BE2C (cell line): Measurements from ENCODE around the gene HSPA13.

Experiments used
- DNase-seq: peaks from one replicate; pipeline ENCODE4 v3.0.0-alpha.2; 2020
- H3K27me3 ChIP-seq: fragments of 250-450 bp; sonication (Bioruptor Pico); 2 replicates; pipeline ENCODE4 v1.5.1; 2020; ENCODE audit warnings: mild to moderate bottlenecking
- H3K36me3 ChIP-seq: fragments of 250-450 bp; sonication (Bioruptor Pico); 2 replicates; pipeline ENCODE4 v1.5.1; 2020; ENCODE audit warnings: mild to moderate bottlenecking
- H3K4me1 ChIP-seq: fragments of 250-450 bp; sonication (Bioruptor Pico); 2 replicates; pipeline ENCODE4 v1.5.1; 2020
- H3K4me3 ChIP-seq: 2 replicates; pipeline ENCODE4 v1.5.1; 2011; ENCODE audit warnings: low read depth, low read length
- H3K9me3 ChIP-seq: fragments of 250-450 bp; sonication (Bioruptor Pico); 2 replicates; pipeline ENCODE4 v1.5.1; 2020
- CTCF ChIP-seq: IDR thresholded peaks from 2 replicates; pipeline ENCODE4 v1.5.1; 2012; ENCODE audit warnings: mild to moderate bottlenecking, low read depth, low read length

The HSPA13 gene

DNA sequence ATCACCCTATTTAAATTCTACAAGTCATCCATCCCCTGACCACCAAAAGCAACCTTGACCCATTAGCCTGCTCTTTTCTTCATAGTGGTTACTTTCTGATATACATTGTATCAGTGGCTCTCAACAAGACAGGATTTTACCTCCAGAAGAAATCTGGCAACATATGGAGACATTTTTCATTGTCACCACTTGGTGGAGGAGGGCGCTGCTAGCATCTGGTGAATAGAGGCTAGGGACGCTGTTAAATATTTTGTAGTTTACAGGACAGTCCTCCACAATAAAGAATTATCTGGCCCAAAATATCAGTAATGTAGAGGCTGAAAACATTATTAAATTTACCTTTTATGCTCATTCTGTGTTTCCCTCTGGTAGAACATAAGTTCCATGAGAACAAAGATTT, 6.1 kb downstream of the HSPA13 start:
- no peak for DNase-seq
- TF ChIP-seq CTCF: peak; percentile 29; the same call in 1 of the 2 replicates

DNA sequence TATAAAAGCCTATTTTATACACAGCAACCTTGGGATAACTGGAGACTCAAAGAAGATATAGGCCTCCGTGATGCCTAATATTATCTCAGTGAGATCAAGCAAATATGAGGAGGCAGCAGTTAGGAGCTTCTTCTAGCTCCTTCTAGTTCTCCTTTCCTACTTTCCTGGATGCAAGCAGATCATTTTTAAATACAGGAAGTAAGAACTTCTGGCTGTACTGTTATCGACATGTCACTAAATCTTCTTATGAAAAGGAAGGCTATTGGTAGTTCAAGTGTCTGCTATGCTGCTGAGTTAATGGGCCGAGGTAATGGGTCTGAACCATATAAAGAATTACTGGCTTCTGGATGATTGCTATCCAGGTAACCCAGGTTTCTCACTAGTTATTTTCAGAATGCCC, 15.9 kb downstream of the HSPA13 start:
- no peak for DNase-seq
- H3K27me3 ChIP-seq: no peaks in the 10 kb centered on the region; the same call in 1 of the 2 replicates
- no peaks in the 10 kb centered on the region for H3K4me1 ChIP-seq

More for the DNA sequence above, 6.1 kb downstream of the HSPA13 start:
- H3K4me1 ChIP-seq: no peaks in the 10 kb centered on the region
- H3K36me3 ChIP-seq: peaks cover 50% of the 10 kb centered on the region
- no peaks in the 10 kb centered on the region for H3K9me3 ChIP-seq
- no peak overlapping the region for H3K4me3 ChIP-seq
- no peaks in the 10 kb centered on the region for H3K27me3 ChIP-seq

DNA sequence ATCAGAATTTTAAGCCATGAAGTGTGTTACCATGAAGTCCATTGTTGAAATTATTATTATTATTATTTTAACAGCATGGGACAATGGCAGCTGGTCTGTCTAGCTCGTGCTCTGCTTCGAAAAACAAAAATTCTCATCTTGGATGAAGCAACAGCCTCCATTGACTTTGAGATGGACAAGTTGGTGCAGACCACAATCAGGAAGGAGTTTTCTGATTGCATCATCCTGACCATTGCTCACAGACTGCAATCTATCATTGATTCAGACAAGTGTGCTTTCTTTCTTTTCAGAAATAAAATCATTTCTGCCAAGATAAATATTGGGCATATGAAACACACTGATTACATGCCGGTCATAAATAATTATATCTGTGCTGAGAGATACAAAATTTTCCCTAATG, 21.0 kb downstream of the HSPA13 start:
- no peak overlapping the region for H3K4me3 ChIP-seq
- no peak for DNase-seq
- no peak for TF ChIP-seq CTCF
- peaks cover 3% of the 10 kb centered on the region for H3K27me3 ChIP-seq
- H3K36me3 ChIP-seq: no peaks in the 10 kb centered on the region
- no peaks in the 10 kb centered on the region for H3K9me3 ChIP-seq
- no peaks in the 10 kb centered on the region for H3K4me1 ChIP-seq

More for the DNA sequence above, 15.9 kb downstream of the HSPA13 start:
- Histone ChIP-seq H3K36me3 (no peaks in the 10 kb centered on the region), H3K4me3 (no peak overlapping the region), H3K9me3 (no peaks in the 10 kb centered on the region)
- no peak for TF ChIP-seq CTCF

DNA sequence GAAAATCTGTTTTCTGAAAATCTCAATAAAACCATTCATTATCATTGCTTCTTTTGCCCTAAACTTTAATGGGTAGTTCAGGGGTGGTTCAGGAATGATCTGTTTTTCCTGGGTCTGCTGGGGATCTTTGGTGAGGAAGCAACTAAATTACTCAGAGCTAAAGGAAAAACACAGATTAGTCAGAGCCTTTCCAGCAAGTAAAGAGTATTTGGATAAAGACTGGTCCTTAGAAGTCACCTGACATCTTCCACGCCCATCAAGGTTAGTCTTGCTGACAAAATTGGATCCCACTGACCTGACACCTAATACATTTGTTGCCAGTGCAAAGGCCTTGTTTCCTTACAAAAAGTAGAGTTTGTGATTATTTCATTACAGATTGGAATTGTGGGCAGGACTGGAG, 24.2 kb downstream of the HSPA13 start:
- Histone ChIP-seq H3K36me3 (no peaks in the 10 kb centered on the region), H3K27me3 (peaks cover 3% of the 10 kb centered on the region), H3K4me3 (no peak overlapping the region), H3K4me1 (no peaks in the 10 kb centered on the region), H3K9me3 (no peaks in the 10 kb centered on the region)
- no peak for DNase-seq
- no peak for TF ChIP-seq CTCF

- TF ChIP-seq CTCF: no peak
- Histone ChIP-seq H3K27me3 (peaks cover 3% of the 10 kb centered on the region), H3K4me1 (no peaks in the 10 kb centered on the region), H3K36me3 (no peaks in the 10 kb centered on the region), H3K4me3 (no peak overlapping the region), H3K9me3 (no peaks in the 10 kb centered on the region)
- no peak for DNase-seq
These were observed 26.2 kb downstream of the HSPA13 start for GRCh38 chr21:14356746-14357145.

DNA sequence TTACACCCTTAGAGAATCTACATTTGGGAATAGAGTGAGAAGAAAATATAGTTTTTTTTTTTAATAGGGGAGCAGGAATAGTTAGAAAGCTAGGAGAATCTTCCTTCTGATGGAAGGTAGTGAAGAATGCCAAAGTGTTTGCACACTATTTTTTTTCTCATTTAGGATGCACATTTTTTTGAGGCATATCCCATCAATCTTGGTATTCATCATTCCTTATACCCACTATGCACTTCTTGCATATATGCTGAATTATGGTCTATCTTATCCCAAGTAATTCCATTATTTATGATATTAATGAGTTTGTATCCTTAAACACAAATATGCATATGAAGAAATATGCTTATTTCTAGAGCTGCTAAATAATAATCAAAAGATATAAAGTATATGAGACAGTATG, 28.4 kb downstream of the HSPA13 start:
- H3K4me3 ChIP-seq: no peak overlapping the region
- H3K9me3 ChIP-seq: no peaks in the 10 kb centered on the region
- DNase-seq: no peak
- peaks cover 3% of the 10 kb centered on the region; the same call in 1 of the 2 replicates for H3K27me3 ChIP-seq
- H3K36me3 ChIP-seq: no peaks in the 10 kb centered on the region
- H3K4me1 ChIP-seq: no peaks in the 10 kb centered on the region
- no peak for TF ChIP-seq CTCF
